HCT116 (cell line): ENCODE measurements around the gene BNIP5. TPM values are rescaled to one million over a fixed set of nuclear protein-coding genes. Genes with fewer than 3 reads are reported as not detected.
A peak's percentile ranks its signal among the peaks of the same experiment; 100 is the strongest.

ENCODE experiments used
- ATAC-seq: fragments of 200-7000 bp; cut with Tn5 transposase; 2 replicates; pipeline ENCODE4 v1.9.1; 2020; ENCODE audit warnings: mild to moderate bottlenecking, moderate library complexity
- Bru-seq: library from RNA; stranded (reverse); fragments of 400-500 nt; gene quantifications from one replicate; lab custom pipeline; 2021; lab: Mats Ljungman, UMichigan
- BruChase-seq, 2 experiments: library from RNA; stranded (reverse); fragments of 400-500 nt; gene quantifications; one replicate each; lab custom pipeline; 2021; lab: Mats Ljungman, UMichigan
- BruUV-seq: library from RNA; stranded (reverse); fragments of 400-500 nt; replicated peaks from 2 replicates; lab custom pipeline; 2021; lab: Mats Ljungman, UMichigan
- CTCF ChIA-PET: fragments of 300-600 bp; sonication (Branson Sonifier 250); formaldehyde crosslinking; loops from one replicate; lab custom pipeline; 2021; ENCODE audit warnings: antibody characterized with exemption; lab: Charles Lee
- POLR2A ChIA-PET: fragments of 300-600, 350-600 bp; sonication (Branson Sonifier 250); formaldehyde crosslinking; loops from one replicate; lab custom pipeline; 2021; ENCODE audit warnings: antibody characterized with exemption; lab: Charles Lee
- RAD21 ChIA-PET, 2 experiments: fragments of 300-600 bp; sonication (Branson Sonifier 250); formaldehyde crosslinking; loops; one replicate each; lab custom pipeline; 2023; ENCODE audit warnings: low total read pairs in 2 of 2; ENCODE audit not compliant: uncharacterized antibody in 2 of 2, unreplicated experiment in 2 of 2, low non-redundant PET in 1 of 2; lab: Charles Lee
- DNase-seq: peaks from one replicate; pipeline ENCODE4 v3.0.0-alpha.2; 2010; ENCODE audit warnings: low read depth, low spot score
- H2AFZ ChIP-seq: fragments of 200-600 bp; shearing (Covaris generic), sonication (generic); 2 replicates; pipeline ENCODE4 v1.6.1; 2017; ENCODE audit warnings: low read depth, mixed run types, mixed read lengths, antibody characterized with exemption, low read length; ENCODE audit not compliant: poor library complexity, severe bottlenecking
- H3K27ac ChIP-seq: 2 replicates; pipeline ENCODE4 v1.5.1; 2012; ENCODE audit warnings: low read depth, low read length
- H3K27me3 ChIP-seq: fragments of 200-600 bp; sonication (generic); 2 replicates; pipeline ENCODE4 v1.6.1; 2016; ENCODE audit warnings: mixed run types, low read length, mixed read lengths; ENCODE audit not compliant: insufficient read depth
- H3K36me3 ChIP-seq, 2 experiments: fragments of 200-500 bp in 1 of 2; fragments of 200-600 bp in 1 of 2; sonication (Bioruptor generic) in 1 of 2; sonication (generic) in 1 of 2; 2 replicates each; pipeline versions ENCODE4 v1.5.1 to v1.6.1; 2014 to 2016; ENCODE audit warnings: low read length in 2 of 2, inconsistent platforms in 1 of 2, mixed read lengths in 1 of 2, mixed run types in 1 of 2; ENCODE audit not compliant: insufficient read depth in 2 of 2, control insufficient read depth in 1 of 2
- H3K4me1 ChIP-seq, 2 experiments: fragments of 200-600 bp in 1 of 2; sonication (generic) in 1 of 2; 2 replicates each; pipeline versions ENCODE4 v1.5.1 to v1.6.1; 2012 to 2017; ENCODE audit warnings: low read length in 2 of 2, inconsistent platforms in 1 of 2, mild to moderate bottlenecking in 1 of 2, mixed read lengths in 1 of 2, mixed run types in 1 of 2, moderate library complexity in 1 of 2; ENCODE audit not compliant: insufficient read depth in 2 of 2, control insufficient read depth in 1 of 2
- H3K4me2 ChIP-seq: fragments of 200-600 bp; sonication (generic); 2 replicates; pipeline ENCODE4 v1.6.1; 2017; ENCODE audit warnings: mixed run types, low read length, mixed read lengths
- H3K4me3 ChIP-seq, 2 experiments: fragments of 200-600 bp in 1 of 2; sonication (generic) in 1 of 2; replicated peaks in 1 of 2; 2 replicates each; pipeline ENCODE4 v1.5.1; 2011 to 2016; ENCODE audit warnings: low read length in 2 of 2, control low read depth in 1 of 2, low read depth in 1 of 2, mild to moderate bottlenecking in 1 of 2, mixed read lengths in 1 of 2, mixed run types in 1 of 2
- H3K79me2 ChIP-seq: fragments of 200-600 bp; sonication (generic); 2 replicates; pipeline ENCODE4 v1.6.1; 2017; ENCODE audit warnings: mild to moderate bottlenecking, mixed run types, low read length, moderate library complexity, mixed read lengths; ENCODE audit not compliant: insufficient read depth
- H3K9ac ChIP-seq: fragments of 200-600 bp; sonication (generic); 2 replicates; pipeline ENCODE4 v1.6.1; 2016; ENCODE audit warnings: low read length, mixed read lengths
- H3K9me2 ChIP-seq: fragments of 200-600 bp; sonication (generic), shearing (Covaris generic); 2 replicates; pipeline ENCODE4 v1.6.1; 2017; ENCODE audit warnings: mixed run types, mild to moderate bottlenecking, moderate library complexity; ENCODE audit not compliant: insufficient read depth
- H3K9me3 ChIP-seq, 2 experiments: fragments of 200-500 bp in 1 of 2; fragments of 200-600 bp in 1 of 2; sonication (Bioruptor generic) in 1 of 2; sonication (generic) in 1 of 2; 2 replicates each; pipeline ENCODE4 v1.6.1; 2014 to 2017; ENCODE audit warnings: low read length in 2 of 2, mixed read lengths in 2 of 2, inconsistent platforms in 1 of 2, low read depth in 1 of 2, mild to moderate bottlenecking in 1 of 2, mixed run types in 1 of 2, moderate library complexity in 1 of 2; ENCODE audit not compliant: control insufficient read depth in 1 of 2, insufficient read depth in 1 of 2
- H4K20me1 ChIP-seq: fragments of 200-600 bp; sonication (generic), shearing (Covaris generic); 2 replicates; pipeline ENCODE4 v1.6.1; 2017; ENCODE audit warnings: mixed run types, mild to moderate bottlenecking, moderate library complexity; ENCODE audit not compliant: insufficient read depth
- ELF1 ChIP-seq: IDR thresholded peaks from 2 replicates; pipeline ENCODE4 v1.6.1; 2012; ENCODE audit warnings: low read depth, borderline replicate concordance
- TCF7L2 ChIP-seq: IDR thresholded peaks from 2 replicates; pipeline ENCODE4 v1.7.0; 2011; ENCODE audit warnings: borderline replicate concordance, inconsistent platforms; ENCODE audit not compliant: insufficient read depth, insufficient read length; ENCODE audit errors: extremely low read depth
- intact Hi-C: fragments of 100-400 bp; cut with micrococcal nuclease; formaldehyde crosslinking; loops from 2 replicates; pipeline ENCODE4 v1.10.0; 2022
- long read RNA-seq: library from polyadenylated mRNA; unstranded; transcript quantifications from one replicate; pipeline ENCODE4 v2.0.0, GENCODE V29; 2021; ENCODE audit not compliant: unreplicated experiment
- polyA plus RNA-seq: library from polyadenylated mRNA; unstranded; fragments of >200 nt; gene quantifications from 2 replicates; pipeline ENCODE4 v1.2.1, GENCODE V29; 2012; ENCODE audit warnings: missing spikeins
- total RNA-seq: library from RNA; stranded (reverse); gene quantifications from one replicate; pipeline ENCODE4 v1.2.1, GENCODE V29; 2021; ENCODE audit not compliant: unreplicated experiment

The BNIP5 gene, protein sequence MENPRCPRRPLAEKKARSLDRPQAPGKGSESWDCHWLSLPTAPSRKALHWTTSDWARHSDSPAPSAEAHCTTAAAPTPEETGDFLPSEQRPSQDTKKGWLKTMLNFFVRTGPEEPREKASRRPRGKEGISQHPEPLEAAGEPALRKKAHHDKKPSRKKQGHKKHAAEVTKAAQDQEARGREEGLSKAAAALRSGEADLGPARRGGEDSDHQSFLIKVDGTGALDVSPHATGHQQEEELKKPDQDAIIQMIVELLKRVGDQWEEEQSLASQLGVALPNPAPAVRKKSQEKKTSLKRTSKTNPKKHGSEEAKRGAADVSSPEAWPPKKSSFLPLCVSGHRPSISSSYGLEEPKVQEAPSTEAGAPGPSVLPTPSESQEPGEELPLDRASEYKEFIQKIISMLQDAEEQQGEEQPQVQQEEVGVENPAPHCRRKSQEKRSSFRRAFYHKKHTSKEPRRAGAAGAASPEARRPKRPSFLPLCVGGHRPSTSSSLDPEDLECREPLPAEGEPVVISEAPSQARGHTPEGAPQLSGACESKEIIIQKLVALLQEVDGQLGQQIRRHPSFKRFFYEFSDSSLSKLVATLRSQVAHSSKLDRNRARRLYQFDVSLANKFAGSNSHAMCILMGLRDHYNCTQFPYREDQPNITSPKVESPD
- total RNA-seq = not detected
- polyA plus RNA-seq = not detected in 2 replicates
- not detected for Bru-seq, nascent RNA
- BruChase-seq, experiment 1, labeled RNA remaining after a 6-hour chase = not detected
- percentile 4 among the genes with signal in this experiment for BruChase-seq, experiment 2, labeled RNA remaining after a 2-hour chase
- long read RNA-seq = 0 reads

DNA sequence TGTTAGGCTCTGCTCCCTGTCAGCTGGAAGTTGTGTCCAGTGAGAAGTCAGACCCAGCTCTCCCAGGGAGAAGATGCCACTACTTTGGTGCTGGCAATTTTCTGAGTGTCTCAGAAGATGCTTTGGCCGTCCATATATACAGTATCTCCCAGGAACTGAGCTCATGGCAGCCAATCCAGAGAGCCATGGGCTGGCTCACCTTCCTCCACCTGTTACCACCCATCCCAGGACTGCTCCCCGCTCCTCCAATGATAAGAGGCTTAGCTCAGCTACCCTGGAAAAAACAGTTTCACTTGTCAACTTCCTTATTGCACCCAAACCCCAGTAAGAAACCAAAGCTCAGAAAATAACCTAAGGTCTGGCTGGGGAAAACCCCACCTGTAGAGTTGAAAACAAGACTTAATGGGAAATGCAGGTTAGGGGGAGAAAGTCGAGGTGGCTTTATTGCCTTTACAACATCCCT, at the start of gene BNIP5:
Gene BNIP5, minus strand, starts transcription at position 110 of the 463 bp plus-strand sequence. CDS start 6,198 bp downstream, outside the sequence.
- H3K27me3 ChIP-seq = 0 out of 2 replicates have a peak, but pooled peaks cover 6% of the 10 kb centered on the region
- CTCF ChIA-PET = interaction anchor here (0.8 kb wide), 1 partner anchor 10 kb away, joined by 6 read pairs; no protein-coding TSS in a partner anchor
- no peak within 1 kb of the TSS for H3K4me2 ChIP-seq
- RAD21 ChIA-PET = no interaction called here
- BruUV-seq = no TSS peak
- TF ChIP-seq TCF7L2 = no peak
- ATAC-seq (no peak), DNase-seq (no peak)
- no peaks in the 10 kb centered on the region for H3K79me2 ChIP-seq
- no peaks in the 10 kb centered on the region for H3K9me2 ChIP-seq
- peaks cover 5 to 13% of the 10 kb centered on the region in 2 experiments for H3K4me1 ChIP-seq
- no peaks in the 10 kb centered on the region for H3K36me3 ChIP-seq
- POLR2A ChIA-PET = no interaction called here
- intact Hi-C loops = no loop called here
- H3K27ac ChIP-seq = no peak within 1 kb of the TSS
- H3K9ac ChIP-seq = no peak within 1 kb of the TSS
- H3K4me3 ChIP-seq = no peak within 1 kb of the TSS
- H4K20me1 ChIP-seq = no peaks in the 10 kb centered on the region
- no peak within 1 kb of the TSS for H2AFZ ChIP-seq
- H3K9me3 ChIP-seq = no peaks in the 10 kb centered on the region

DNA sequence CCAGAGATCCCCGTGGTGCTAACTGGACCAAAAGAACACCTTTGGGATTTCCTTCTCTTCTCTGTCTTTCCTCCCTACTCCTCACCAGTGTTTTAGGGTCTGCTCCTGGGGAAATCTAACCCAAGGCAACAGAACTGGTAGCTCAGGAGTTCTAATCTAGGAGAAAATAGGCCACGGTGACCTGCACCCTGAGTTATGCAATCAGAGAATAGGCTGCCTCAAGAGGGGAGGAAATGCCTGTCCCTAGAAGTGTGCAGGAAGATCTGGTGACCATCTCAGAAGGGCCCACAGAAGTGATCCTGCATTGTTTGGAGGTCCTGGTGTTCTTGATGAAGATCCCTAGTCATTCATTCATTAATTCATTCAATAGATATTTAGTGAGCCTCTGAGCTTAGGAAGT, 47.4 kb upstream of the BNIP5 start:
- Histone ChIP-seq H3K36me3 (no peaks in the 10 kb centered on the region), H3K4me3 (no peak overlapping the region), H3K4me2 (no peak overlapping the region), H2AFZ (no peak overlapping the region), H3K27me3 (no peaks in the 10 kb centered on the region), H3K27ac (no peak overlapping the region), H3K9me2 (no peaks in the 10 kb centered on the region), H3K79me2 (no peaks in the 10 kb centered on the region), H3K4me1 (peaks cover 0 to 20% of the 10 kb centered on the region in 2 experiments; a peak in 2 of 4 replicates), H4K20me1 (no peaks in the 10 kb centered on the region), H3K9me3 (no peaks in the 10 kb centered on the region), H3K9ac (no peak overlapping the region)
- TF ChIP-seq ELF1 = no peak
- BruUV-seq = no TSS peak
- ATAC-seq (no peak), DNase-seq (no peak)
- ChIA-PET POLR2A (no interaction called here), RAD21 (no interaction called here), CTCF (no interaction called here)
- intact Hi-C loops = no loop called here
